ENCODE results near the gene SCFD2.

SCFD2 gene

DNA sequence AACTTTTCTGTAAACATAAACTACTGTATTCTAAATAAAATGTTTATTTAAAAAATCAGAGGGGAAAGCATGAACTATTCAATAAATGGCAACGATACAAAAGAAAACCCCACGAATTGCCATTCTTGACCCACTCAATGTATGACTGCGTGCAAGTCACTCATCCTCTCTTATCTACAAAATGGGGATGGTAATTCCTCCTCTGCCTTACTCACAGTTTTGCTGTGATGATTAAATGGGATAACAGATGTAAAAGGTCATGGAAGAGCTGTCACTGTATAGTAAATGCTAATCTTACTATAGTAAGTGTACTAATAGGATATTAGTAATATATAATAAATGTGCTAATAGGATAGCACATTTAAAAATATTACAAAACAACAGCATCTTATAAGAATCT lies 173.4 kb downstream of the SCFD2 start:
- in situ Hi-C loops (cut with HindIII; ENCODE audit: low pct_ligation_motif_present, low sequenced_read_pairs), result no loop called here
- TF ChIP-seq, protein P1, sequence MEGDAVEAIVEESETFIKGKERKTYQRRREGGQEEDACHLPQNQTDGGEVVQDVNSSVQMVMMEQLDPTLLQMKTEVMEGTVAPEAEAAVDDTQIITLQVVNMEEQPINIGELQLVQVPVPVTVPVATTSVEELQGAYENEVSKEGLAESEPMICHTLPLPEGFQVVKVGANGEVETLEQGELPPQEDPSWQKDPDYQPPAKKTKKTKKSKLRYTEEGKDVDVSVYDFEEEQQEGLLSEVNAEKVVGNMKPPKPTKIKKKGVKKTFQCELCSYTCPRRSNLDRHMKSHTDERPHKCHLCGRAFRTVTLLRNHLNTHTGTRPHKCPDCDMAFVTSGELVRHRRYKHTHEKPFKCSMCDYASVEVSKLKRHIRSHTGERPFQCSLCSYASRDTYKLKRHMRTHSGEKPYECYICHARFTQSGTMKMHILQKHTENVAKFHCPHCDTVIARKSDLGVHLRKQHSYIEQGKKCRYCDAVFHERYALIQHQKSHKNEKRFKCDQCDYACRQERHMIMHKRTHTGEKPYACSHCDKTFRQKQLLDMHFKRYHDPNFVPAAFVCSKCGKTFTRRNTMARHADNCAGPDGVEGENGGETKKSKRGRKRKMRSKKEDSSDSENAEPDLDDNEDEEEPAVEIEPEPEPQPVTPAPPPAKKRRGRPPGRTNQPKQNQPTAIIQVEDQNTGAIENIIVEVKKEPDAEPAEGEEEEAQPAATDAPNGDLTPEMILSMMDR (IDR thresholded peaks at IDR 0.05; ENCODE audit: low read depth, low read length, missing control alignments), result no peak
- peak; percentile 35 for DNase-seq

DNA sequence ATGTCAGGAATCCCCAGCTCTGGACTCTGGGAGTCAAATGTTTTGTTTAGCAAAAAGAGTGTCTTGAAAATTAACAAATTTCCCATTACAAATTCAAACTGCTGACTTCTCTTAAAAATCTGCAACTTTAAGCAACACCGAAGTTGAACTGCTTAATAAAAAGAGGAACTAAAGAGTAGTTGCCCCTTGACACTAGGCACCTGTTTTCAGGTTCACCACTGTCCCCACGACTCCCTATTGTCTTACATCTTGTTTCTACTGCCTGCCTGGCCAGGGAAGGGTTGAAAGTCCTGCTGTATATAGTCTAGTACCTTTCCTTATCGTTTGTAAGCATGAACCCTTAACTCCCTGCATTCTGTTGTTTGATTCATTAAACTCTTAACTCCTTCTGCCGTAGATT lies 173.9 kb downstream of the SCFD2 start:
- DNase-seq, result no peak
- Histone ChIP-seq H3K4me3 (ENCODE audit: low read depth, low read length) (no peak overlapping the region), H3K27me3 (replicated peaks) (no peaks in the 10 kb centered on the region), H3K36me3 (replicated peaks) (no peaks in the 10 kb centered on the region), H3K27ac (no peak overlapping the region)
- in situ Hi-C loops (cut with HindIII; ENCODE audit: low pct_ligation_motif_present, low sequenced_read_pairs), result no loop called here
- TF ChIP-seq, protein P1 (IDR thresholded peaks at IDR 0.05; ENCODE audit: low read depth, low read length, missing control alignments), result no peak

More for the DNA sequence above, 173.4 kb downstream of the SCFD2 start:
- H3K36me3 ChIP-seq (replicated peaks), result no peaks in the 10 kb centered on the region
- H3K27me3 ChIP-seq (replicated peaks), result no peaks in the 10 kb centered on the region
- no peak overlapping the region for H3K27ac ChIP-seq
- H3K4me3 ChIP-seq (ENCODE audit: low read depth, low read length), result no peak overlapping the region

DNA sequence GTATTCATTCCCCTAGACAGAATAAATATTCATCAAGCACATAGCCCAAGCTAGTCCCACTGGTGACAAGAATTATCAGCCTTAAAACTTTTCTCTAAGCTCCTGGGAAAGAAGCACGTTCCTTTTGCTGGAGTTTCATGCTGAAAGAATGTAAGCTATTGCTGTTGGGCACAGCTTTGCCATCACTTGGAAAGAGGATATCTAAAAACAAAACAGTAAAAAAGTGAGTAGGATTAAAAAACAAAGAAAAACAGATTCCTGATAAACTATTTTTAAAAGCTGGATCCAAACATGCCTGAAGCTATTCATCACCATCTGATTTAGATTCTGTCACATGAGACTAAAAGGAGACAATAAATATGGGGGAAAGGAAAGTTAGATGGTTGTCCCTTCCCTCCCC lies 176.8 kb downstream of the SCFD2 start:
- no peaks in the 10 kb centered on the region for H3K36me3 ChIP-seq (replicated peaks)
- TF ChIP-seq, protein P1 (IDR thresholded peaks at IDR 0.05; ENCODE audit: low read depth, low read length, missing control alignments), result no peak
- peak; percentile 68 for DNase-seq
- in situ Hi-C loops (cut with HindIII; ENCODE audit: low pct_ligation_motif_present, low sequenced_read_pairs), result no loop called here
- H3K27ac ChIP-seq, result peak overlapping the region; percentile 36
- H3K4me3 ChIP-seq (ENCODE audit: low read depth, low read length), result no peak overlapping the region
- no peaks in the 10 kb centered on the region for H3K27me3 ChIP-seq (replicated peaks)

DNA sequence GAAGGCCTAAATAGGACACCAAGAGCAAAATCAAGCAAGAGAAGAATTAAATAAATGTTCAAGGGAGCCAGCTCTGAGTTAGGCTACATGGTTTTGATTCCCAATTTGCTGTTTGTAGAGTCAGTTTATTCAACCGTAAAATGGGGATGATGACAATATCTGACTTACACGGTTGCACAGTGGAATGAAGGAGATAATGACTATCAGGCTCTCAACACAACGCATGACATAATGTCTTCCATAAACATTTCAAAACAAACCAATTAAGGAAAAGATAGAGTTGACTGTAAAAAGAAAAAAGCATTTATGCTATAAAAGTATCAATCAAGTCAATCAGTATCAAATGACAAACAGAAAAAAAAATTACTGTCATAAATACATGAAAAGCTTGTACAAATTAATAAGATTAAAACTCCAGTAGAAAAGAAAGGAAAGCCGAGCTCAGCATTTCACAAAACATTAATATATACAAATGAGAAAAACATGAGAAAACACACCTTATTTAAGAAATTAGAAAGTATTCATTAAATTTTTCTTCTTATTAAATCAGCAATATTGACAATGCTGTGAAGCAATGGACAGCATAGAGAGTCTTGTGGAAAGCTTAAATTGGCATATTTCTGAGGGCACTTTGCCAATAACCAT lies 179.0 kb downstream of the SCFD2 start:
- no peak overlapping the region for H3K27ac ChIP-seq
- no peak overlapping the region for H3K4me3 ChIP-seq (ENCODE audit: low read depth, low read length)
- TF ChIP-seq, protein P1 (IDR thresholded peaks at IDR 0.05; ENCODE audit: low read depth, low read length, missing control alignments), result no peak
- no peaks in the 10 kb centered on the region for H3K27me3 ChIP-seq (replicated peaks)
- in situ Hi-C loops (cut with HindIII; ENCODE audit: low pct_ligation_motif_present, low sequenced_read_pairs), result no loop called here
- no peak for DNase-seq
- no peaks in the 10 kb centered on the region for H3K36me3 ChIP-seq (replicated peaks)

DNA sequence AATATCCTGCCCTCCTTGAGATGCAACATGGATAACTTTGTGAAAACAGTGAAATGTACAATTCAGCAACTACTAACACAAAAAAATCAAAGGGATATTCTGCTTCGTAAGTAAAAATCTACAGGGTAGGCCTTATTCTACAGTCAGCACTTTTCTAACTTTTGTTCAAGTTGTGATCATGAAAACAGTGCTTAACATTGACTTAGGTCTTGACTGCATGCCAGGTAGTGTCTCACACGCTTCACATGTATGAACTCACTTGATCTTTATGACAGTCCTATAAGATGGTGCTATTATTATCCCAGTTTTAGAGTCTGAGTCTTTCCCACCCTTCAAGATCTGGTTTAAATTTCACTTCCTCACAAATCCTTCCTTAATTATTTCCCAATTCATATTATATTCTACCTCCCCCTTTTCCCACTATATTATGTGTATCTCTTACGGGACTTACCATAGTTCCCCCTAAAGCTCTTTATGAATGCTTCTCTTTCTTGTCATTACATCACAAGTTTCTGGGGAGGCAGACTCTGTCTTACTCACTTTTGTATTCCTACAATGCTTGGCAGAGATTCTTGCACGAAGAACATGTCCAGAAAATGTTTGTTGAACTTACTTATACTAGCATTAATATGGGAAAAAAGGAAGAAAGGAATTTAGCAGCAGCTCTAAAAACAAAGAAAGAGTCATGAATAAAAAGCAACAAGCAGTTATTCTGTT lies 179.8 kb downstream of the SCFD2 start:
- Histone ChIP-seq H3K27ac (no peak overlapping the region), H3K4me3 (ENCODE audit: low read depth, low read length) (no peak overlapping the region), H3K36me3 (replicated peaks) (no peaks in the 10 kb centered on the region), H3K27me3 (replicated peaks) (no peaks in the 10 kb centered on the region)
- in situ Hi-C loops (cut with HindIII; ENCODE audit: low pct_ligation_motif_present, low sequenced_read_pairs), result no loop called here
- TF ChIP-seq, protein P1 (IDR thresholded peaks at IDR 0.05; ENCODE audit: low read depth, low read length, missing control alignments), result no peak
- DNase-seq, result no peak
